ENCODE measurements around the gene KRT12.
A peak's percentile ranks its signal among the peaks of the same experiment; 100 is the strongest.
"Not testable (repeated sequence)": the region's sequence is repeated elsewhere in the genome, so short reads cannot be mapped to it uniquely, and the experiment has no call there.

Gene KRT12

GRCh38 chr17:40841246-40841645 is 25.8 kb downstream of the KRT12 start:
- no peak for DNase-seq

GRCh38 chr17:40839194-40839593 is 27.8 kb downstream of the KRT12 start:
- no peak for DNase-seq

- DNase-seq, result no peak
Observed at GRCh38 chr17:40836020-40836419, 31.0 kb downstream of the KRT12 start.

GRCh38 chr17:40833882-40834281 is 33.1 kb downstream of the KRT12 start:
- no peak for DNase-seq

GRCh38 chr17:40832840-40833239 is 34.2 kb downstream of the KRT12 start:
- DNase-seq, result no peak

GRCh38 chr17:40830085-40830776 is 36.8 kb downstream of the KRT12 start:
- DNase-seq, result no peak

GRCh38 chr17:40828454-40829044 is 38.5 kb downstream of the KRT12 start:
- DNase-seq, result no peak

- no peak for DNase-seq
Observed at GRCh38 chr17:40827746-40828453, 39.1 kb downstream of the KRT12 start.

GRCh38 chr17:40825599-40825998 is 41.4 kb downstream of the KRT12 start:
- DNase-seq, result no peak

- no peak for DNase-seq
Observed at GRCh38 chr17:40824015-40824832, 42.8 kb downstream of the KRT12 start.

GRCh38 chr17:40822132-40822812 is 44.8 kb downstream of the KRT12 start, which contains the start of gene KRT10:
Gene KRT10 (minus strand): TSS chr17:40822614. CDS start chr17:40822585, 29 bp downstream.
- DNase-seq, result no peak

- no peak for DNase-seq
Observed at GRCh38 chr17:40821536-40821935, 45.5 kb downstream of the KRT12 start.

GRCh38 chr17:40820228-40820838 is 46.7 kb downstream of the KRT12 start:
- no peak for DNase-seq

- no peak for DNase-seq
Observed at GRCh38 chr17:40819528-40820125, 47.4 kb downstream of the KRT12 start.

- peak; percentile 45 for DNase-seq
Observed at GRCh38 chr17:40818733-40819527, 48.1 kb downstream of the KRT12 start.

- no peak for DNase-seq
Observed at GRCh38 chr17:40818343-40818732, 48.7 kb downstream of the KRT12 start.

- no peak for DNase-seq
Observed at GRCh38 chr17:40817103-40817682, 49.8 kb downstream of the KRT12 start.

- DNase-seq, result no peak
Observed at GRCh38 chr17:40816569-40816968, 50.5 kb downstream of the KRT12 start.

GRCh38 chr17:40815381-40815780 is 51.6 kb downstream of the KRT12 start:
- DNase-seq, result no peak

GRCh38 chr17:40814657-40815056 is 52.4 kb downstream of the KRT12 start:
- DNase-seq, result not testable (repeated sequence)
